HG03342 (cell line): ENCODE data around the gene STRA8.

Experiments
- ATAC-seq: cut with Tn5 transposase; IDR thresholded peaks from one replicate; pipeline ENCODE4 v1.9.1; 2021; ENCODE audit warnings: mild to moderate bottlenecking, moderate library complexity; ENCODE audit not compliant: unreplicated experiment

Gene STRA8

DNA sequence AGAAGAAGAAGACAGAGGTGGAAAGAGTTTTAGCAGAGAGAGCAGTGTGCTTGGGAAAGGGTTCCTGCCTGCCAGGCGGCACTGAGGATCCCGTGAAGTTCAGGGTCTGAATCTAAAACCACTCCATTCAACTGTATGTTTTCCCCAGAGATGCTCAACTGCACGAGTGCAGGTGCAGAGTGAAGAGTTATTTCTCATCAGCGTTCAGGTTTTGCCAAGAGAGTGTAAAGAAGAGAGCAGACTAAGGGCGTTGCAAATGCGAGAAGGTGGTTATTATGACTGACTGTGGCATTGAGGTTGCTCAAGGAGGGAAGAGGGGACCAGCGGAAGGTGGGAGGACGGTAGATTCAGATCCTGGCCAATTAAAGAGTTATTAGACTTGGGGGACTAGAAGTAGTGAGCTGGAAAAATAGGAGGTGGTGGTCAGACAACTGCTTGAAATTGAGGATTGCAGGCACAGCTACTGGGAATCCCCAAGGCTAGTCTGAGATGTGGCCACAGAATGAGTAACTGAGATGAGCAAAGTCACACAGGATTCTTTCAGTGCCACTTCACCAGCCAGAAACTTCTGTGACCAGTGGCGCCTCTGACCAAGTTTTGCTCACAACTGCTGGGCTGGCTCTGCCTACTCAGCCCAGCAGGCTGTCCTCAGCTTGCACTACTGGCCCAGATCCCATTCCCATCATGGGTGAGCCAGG, 29.1 kb downstream of the STRA8 start:
- no peak for ATAC-seq

DNA sequence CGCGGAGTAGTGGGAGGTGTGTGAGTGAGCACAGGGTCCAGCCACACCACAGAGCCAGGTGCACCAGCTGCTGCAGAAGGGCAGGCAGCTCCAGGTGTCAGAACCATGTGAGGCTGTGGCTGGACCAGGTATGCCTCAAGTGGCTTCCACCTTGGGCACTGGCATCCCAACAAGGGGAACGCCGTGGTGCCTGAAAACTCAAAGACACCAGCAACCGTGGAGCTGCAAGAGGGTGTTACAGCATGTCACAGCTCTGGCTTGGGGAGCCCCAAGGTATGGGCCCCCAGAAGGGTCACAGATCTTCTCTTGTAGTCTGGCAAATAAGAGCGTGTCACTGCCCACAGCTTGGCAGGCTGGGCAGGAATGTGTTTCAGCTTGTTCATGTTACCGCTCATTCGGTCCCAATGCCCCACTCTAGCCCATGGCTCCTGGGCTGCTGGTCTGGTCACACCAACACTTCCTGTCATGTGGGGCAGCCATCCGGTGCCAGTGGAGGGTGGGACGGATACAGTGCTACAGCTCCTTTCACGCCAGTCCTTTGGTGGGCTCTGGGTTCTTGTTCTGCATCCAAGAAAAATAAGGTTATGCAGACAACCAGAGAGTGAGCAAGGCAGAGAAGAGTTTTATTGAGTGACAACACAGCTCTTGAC, 29.8 kb downstream of the STRA8 start:
- no peak for ATAC-seq

DNA sequence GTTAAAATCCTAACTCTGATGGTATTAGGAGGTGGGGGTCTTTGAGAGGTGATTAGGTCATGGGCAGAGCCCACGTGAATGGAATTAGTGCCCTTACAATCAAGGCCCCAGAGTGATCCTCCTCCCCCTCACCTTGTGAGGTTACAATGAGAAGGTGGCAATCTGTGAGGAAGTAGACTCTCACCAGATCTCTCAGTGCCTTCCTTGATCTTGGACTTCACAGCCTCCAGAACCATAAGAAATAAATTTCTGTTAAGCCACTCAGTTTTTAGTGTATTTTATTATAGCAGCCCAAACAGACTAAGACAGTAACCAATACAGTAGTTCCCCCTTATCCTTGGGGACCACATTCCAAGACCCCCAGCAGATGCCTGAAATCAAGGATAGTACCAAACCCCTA, 32.0 kb downstream of the STRA8 start:
- ATAC-seq: no peak

DNA sequence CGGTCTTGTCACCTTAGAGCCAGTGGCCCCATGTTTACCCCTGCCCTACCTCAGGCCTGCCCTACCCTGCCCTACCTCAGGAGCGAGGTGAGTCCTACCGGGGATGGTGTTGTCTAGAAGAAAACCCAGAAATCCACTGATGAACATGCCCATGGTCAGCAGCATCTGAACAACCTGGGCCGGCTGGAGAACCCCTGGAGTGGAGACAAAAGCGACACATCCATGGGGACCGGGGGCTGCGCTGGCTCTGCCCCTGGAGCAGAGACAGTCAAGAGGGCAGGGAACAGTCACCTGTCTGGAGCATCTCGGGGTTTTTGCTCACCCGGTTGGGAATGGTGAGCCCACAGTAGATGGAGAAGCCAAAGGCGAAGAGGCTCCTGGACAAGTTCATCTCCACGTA, 36.3 kb downstream of the STRA8 start:
- ATAC-seq: no peak

DNA sequence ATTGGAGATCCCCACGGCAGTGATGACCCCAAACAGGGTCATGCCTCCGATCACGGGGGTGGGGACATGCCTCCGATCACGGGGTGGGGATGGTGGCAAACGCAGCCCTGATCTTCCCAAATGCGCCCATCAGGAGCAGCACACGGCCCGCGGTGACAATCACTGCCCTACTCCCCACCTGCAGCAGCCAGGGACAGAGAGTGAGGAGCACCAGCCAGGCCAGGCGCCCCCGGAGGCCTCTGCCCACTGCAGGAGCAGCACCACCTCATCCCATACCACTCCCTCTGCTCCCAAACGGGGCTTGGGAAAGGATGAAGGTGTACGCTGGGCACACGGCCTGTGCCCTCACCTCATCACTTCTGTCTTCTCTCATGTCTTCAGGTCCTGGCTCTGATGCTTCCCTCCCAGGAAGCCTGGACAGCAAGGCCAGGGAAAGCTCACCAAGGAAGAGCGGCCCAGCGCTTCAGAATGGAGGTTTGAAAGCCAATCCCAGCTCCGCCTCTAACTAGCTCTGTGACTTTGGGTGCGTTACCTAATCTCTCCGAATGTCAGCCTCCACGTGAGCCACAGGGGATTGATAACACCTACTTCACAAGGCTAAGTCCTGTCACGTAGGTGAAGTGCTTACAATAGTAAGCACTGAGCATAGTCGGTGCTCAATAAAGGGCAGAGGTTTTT, 37.1 kb downstream of the STRA8 start:
- no peak for ATAC-seq

DNA sequence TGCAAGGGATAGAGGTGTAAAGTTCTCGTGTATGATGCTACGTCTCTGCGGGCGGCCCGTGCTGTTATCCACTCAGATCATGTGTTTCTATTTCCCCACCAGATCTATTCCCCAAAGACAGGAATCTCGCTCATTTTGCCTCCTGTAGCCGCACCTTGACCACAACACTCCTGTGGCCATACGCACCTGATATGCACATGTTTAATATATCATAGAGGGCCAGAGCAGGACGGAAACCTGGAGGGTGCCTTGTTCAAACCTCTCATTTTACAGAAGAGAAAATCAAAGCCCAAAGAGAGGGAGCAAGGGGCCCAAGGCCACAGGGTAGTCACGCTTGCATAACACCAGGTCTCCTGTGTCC, 37.6 kb downstream of the STRA8 start:
- no peak for ATAC-seq

DNA sequence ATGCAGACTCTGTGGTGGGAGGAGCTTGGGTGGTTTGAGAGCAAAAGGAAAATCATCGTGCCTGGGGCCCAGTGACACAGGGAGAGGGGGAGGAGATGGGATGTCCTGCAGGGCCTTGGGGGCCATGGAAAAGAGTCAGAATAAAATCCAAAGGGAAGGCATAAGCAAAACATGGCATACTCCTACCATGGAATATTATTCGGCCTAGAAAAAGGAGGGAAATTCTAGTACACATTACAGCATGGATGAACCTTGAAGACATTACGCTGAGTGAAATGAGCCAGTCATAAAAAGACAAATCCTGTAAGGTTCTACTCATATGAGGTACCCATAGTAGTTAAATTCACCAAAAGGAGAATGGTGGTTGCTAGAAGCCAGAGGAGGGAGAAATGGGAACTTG, 38.7 kb downstream of the STRA8 start:
- ATAC-seq: no peak

DNA sequence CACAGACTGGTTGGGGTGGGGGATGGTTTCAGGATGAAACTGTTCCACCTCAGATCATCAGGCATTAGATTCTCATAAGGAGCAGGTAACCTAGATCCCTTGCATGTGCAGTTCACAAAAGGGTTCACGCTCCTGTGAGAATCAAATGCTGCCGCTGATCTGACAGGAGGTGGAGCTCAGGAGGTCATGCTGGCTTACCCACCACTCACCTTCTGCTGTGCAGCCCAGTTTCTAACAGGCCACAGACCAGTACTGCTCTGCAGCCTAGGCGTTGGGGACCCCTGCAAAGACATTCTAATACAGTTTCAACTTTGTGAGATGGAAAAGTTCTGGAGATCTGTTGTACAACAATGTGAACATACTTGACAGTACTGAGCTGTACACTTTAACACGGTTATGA, 39.9 kb downstream of the STRA8 start:
- ATAC-seq: no peak

DNA sequence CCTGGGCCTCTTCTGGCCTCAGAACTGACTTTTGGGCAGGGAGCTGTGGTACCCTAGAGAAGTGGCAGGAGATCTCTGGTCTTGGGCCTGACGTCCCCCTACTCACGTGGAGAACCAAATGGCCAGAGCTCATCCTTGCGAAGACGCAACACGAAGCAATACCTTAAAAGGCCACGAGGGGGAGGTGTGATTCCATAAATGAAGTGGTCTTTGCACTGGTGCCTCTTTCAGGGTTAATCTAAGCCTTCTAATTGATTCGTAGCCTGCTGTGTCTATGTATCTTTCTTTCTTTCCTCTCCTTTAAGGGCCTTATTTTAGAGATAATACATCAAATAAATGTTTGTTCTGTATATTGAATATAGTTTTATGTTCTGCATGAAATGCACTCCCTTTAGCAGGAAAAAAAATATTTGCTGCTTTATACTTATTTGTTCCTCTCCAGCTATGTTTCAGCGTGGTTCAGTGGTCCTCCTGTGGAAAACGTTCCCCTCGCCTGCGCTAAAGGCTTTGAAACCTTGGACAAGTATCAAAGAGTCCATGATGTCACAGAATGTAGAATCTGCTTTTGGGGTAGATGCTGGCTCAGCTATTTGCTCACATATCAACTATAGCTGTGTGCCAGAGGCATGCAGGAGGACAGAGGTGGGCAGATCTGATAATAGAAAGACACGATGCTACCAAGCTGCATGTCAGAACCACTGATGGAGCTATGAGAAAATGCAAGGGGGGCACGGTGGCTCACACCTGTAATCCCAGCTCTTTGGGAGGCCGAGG, 41.0 kb downstream of the STRA8 start:
- peak; percentile 83 for ATAC-seq

DNA sequence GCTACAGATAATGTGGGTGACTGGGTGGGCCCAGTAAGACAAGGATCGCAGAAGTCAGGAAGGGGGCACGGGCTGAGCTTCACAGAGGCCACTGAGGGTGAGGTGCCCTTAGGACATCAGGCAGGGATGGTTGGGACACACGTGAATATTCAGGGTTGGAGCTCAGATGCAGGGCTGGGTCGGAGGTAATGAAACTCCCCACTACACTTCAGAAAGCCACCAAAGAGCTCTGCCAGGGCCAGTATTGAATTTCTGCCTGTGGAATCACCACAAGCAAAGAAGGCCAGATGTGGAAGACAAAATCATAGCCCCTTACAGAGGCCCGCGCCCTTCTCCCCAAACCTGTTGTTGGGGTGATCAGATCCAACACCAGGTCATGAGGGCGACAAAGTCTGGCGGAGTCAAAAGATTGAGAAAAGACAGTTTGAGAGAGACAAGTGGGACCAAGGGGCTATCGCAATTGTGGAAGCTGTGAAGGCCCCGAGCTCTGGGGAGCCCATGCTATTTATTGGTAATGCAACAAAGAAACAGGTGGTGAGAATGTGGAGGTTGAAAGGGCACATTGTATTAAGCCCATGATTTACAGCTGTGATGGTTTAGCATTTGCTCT, 42.4 kb downstream of the STRA8 start:
- no peak for ATAC-seq

DNA sequence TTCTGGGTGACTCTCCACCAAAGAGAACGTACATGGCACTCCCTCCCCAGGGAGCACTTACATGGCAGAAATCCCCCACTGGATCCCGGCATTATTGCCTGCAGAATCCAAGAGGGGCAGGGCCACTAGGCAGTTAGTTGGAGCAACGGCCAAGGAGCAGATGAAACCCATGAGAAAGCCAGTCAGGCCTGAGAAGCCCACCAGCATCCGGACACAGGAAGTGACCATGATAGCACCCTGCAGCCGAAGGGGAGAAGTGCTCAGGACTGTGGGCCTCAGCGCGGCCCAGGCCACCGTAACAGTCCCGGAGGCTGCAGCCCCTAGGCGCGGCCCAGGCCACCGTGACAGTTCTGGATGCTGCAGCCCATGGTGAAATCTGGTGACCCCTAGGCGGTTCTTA, 43.5 kb downstream of the STRA8 start:
- ATAC-seq: no peak

DNA sequence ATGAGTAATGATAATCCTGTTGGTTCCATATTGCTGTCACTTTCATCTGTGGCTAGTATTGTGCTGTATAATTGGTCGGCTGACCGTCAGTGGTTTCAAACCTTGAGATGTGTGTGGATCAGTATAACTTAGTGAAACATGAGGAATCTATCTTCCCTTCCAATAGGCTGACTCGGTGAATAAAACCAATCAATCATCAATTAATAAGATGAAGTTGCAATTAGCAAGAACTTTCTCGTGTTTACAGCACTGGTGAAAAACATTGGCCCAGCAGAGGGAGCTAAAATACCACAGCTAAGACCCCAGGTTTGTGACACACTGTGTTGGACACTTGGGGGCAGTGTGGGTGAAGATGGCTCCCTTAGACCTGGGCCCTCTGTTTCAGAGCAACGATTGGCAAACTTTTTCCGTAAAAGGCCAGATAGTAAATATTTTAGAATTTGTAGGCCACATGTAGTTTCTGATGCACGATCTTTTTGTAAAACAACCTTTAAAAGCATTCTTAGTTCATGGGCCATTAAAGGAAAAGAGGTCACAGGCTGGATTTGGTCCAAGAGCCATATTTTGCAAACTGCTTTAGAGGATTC, 47.8 kb downstream of the STRA8 start:
- ATAC-seq: peak; percentile 96

DNA sequence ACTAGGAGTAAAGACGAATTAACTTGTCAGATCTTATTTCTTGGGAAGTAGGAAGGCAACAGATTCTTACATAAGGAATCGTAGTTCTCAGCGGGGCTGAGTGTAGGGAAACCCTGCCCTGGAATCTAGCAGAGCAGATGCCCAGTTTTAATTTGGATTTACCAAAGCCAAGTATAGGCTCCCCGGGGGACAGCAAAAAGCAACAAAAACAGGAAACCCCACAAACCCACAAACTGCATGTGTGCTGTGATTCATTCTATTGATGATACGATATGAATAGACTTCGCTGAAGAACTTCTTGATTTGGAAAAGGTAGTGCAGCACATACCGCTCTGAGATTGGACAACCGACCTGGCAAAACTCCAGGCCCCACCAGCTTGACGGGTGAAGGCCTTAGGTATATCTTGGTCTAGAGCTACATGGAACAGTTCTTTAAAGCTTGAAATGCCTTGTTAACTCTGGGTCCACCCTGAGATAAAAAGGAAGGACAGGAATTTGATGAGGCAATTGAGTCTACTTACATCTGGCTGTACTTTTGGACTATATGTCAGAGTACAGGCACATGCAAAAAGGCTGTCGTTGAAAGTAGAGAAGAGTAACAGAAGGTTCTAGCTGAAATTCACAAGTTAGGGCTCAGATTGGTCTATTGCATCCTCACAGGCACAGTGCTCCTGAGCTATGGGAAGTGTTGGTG, 49.1 kb downstream of the STRA8 start:
- ATAC-seq: no peak

DNA sequence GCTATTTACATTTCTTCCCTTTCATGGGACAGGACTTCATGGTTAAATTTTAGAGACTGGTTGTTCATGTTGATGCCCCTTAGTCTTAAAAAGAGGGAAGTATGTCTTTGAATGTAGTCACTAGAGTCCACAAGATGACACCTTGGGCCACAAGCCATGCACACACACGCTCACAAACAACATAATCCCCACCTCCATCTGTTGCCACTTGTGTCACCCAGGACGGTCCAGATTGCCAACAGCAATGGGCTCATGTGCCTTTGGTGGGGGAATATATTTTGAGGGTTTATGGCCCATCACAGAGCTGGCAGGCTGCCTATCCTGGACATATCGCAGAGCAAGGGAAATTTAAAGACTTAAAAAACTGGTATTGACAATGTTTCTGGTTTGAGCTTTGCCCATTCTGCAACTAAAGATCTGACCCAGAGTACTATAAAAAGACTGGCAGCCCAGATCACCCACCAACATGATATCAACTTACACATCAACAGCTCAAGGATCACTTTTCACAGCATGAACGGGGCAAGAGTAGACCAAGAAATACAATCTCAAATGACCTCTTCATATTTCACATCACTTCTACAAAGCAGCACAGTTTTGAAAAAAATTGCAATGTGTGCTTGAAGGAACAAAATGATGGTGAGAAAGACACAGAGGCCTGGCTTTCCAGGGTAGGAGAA, 50.5 kb downstream of the STRA8 start:
- no peak for ATAC-seq

DNA sequence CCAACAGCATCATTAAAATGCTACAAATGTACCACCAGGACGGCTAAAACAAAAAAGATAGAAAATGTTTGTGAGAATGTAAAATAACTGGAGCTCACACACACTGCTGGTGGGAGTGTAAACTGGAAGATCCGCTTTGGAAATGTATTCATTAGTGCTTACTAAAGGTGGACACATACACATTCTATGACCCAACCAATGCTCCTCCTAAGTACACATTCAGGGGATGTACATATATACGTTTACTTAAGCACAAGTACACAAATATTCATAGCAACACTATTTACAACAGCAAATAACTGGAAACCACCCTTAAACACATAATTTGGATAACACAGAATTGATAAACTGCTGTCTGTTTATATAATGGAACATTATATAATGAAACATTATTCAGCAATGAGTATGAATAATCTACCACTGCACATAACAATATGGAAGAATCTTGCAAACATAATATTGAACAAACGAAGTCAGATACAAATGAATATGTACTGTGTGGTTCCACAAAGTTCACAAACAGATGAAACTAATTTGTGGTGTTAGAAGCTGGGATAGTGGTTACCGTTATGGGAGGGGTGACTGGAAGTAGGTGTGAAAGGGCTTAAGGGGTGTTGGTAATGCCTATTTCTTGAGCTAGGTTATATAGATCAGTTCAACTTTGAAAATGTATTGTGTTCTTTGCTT, 52.1 kb downstream of the STRA8 start:
- no peak for ATAC-seq

DNA sequence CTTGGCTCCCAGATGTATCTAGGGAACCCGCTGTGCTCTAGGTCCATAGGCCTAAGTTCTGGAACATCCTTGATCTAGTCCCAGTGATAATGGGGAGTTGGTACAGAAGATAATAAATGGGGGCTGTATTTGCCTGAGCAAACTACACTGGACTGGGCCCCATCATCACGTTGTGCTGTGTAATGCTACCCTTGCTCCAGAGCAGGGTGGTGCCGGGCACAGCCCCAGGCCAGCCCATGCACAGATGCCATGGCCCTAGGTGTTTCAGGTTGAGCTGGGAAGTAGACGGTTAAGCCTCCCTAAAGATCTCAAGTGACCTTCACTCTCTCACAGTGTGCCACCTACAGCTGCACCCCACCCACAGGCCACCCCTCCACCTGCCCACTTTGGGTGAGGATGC, 53.2 kb downstream of the STRA8 start:
- no peak for ATAC-seq

DNA sequence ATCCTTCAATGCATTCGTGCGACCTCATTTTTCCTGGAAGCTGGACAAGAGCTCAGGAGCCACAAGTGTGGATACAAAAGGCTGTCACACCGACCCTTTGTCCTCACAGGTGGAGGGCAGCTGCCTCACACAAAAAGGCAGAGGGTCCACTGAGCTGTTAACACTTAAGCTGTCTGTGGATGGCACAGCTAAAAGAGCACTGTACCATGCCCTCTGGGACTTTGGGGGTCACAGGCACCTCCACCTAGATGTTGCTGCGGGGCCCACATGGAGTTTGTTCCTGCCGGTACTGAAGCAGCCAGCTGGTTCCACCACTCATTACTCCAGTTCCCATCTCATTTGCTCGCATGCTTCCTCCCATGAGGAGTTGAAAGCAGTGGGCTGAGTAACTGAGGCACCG, 57.0 kb downstream of the STRA8 start:
- ATAC-seq: no peak

DNA sequence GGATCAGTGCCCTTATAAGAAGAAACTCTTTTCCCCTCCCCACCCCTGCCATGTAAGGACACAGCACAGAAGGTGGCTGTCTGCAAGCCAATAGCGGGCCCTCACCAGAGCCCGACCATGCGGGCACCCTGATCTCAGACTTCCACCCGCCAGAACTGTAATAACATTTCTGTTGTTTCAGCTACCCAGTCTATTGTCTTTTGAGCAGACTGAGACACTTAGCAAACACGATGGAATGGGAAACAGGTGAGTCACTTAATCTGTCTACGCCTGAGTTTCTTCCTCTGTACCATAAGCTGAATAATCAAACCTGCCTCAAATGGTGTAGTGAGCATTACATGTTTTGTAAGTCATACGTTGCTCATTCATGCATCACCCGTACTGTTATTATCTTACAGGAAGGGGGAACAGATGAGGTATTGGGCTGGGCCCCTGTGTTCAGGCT, 58.2 kb downstream of the STRA8 start:
- no peak for ATAC-seq

DNA sequence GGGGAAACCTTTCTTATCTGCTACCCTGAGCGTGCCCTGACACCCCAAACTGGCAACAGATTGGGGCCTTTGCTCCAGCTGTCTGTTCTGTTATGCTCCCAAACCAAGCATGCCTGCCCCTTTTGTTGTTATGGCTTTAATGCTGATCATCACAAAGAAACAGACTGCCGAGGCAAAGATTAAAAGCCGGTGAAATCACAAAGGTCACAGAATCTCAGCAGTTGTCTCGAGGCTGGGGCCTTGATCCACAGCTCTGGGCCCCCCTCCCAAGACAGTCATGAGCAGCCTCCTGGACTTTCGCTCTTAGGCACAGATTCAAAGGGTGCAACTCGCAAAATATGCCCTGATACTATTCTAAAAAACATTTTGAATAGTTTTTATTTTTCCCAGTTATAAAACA, 65.6 kb downstream of the STRA8 start:
- ATAC-seq: no peak
